Stimulated activated CD4-positive, alpha-beta T cell treated with anti-CD3 and anti-CD28 coated beads, Interleukin-15, amount 100 ng/mL, for 48 hours (primary cell): ENCODE measurements around the gene AP3S1.
"Not testable (repeated sequence)": the region's sequence is repeated elsewhere in the genome, so short reads cannot be mapped to it uniquely, and the experiment has no call there.

Experiments used
- DNase-seq, 2 donors: peaks; one replicate each; pipeline ENCODE4 v3.0.0-alpha.2; 2020; ENCODE audit warnings: low read depth in 2 of 2

AP3S1 gene

DNA sequence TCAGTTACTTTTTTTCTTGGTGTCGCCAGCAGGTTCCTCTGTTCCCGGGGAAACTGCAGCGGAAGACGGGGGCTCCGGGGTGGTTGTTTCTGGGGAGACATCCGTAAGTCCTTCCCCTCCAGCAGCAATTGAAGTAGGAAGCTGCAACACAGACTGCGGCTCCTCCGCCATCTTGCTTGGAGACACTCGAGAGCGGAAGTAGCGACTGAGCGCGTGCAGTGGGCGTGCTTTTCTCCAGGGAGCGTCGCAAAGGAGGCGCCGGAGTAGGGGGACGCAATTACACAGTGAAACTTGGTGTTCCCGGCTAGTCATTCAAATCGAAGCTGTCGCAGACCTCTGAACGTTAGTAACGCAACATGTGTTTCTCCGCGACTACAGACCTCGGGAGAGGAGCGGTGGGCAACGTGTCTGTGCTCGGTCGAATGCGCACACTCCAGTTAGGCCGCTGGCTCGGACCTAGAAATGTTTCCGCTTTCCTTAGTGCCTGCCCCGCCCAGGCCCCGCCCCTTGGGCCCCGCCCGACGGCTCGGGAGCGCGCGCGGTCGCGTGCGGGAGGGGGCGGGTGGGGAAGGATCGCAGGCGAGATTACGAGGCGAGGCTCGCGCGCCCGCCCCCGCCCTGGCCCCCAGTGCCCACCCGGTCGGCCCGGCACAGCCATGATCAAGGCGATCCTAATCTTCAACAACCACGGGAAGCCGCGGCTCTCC, at the start of gene AP3S1, which contains the start of gene ATG12:
Gene AP3S1, plus strand, starts transcription at position 554 of the 707 bp plus-strand sequence. Its CDS starts 103 bp downstream, at position 657.
Gene ATG12, minus strand, starts transcription at position 184 of the 707 bp plus-strand sequence. Its CDS starts 13 bp downstream, at position 171.
- DNase-seq = peak; percentile 85

DNA sequence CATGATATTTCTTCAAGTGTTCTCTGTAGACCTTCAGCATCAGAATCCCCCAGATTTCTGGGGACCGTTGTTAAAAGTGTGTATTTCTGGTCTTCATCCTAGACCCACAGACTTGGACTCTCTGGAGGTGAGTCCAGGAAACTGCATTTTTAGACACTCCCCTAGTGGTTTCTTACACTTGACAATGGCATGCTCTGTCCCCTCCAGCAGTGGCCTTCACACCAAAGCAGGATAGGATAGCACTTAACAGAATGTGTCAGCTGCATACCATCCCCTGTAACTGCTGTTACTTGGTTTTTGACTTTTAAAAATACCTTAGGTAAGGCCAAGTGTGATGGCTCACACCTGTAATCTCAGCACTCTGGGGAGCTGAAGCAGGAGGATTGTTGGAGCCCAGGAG, 46.0 kb upstream of the AP3S1 start:
- no peak for DNase-seq

DNA sequence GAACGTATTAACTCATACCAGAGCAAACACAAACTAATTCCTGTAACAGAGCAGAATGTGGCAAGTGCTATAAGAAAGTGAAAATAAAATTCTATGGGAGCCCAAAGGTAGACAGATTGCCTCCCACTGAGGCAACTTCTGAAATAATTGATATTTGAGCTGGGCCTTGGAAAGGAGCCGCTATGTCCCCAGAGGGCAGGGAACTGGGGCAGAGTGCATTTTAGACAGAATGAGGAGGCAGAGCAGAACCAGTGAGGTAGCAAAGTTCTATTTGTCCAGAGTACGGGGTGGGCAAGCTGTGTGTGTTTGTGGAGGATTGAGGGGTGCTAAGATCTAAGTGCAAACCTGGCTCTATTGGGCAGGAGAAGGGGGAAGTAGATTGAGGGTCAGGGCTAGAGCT, 45.1 kb upstream of the AP3S1 start:
- DNase-seq = no peak

DNA sequence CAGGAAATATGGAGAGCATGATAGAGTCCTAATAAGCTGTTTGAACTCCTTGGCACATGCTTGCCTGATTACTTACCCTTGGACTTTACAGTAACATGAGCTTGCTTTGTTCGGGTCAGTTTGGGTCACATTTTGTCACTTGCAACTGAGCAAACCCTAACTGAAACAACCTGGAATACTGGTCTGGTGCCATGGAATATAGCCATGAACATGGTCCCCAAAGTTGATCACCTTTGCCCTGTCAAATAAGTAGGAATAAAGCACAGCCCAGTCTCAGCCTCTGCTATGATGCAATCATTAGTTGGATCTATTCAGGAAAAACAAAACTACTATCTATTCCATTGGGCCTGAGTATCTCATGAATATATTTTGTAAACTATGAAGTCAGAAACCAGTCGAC, 43.5 kb upstream of the AP3S1 start:
- no peak for DNase-seq

DNA sequence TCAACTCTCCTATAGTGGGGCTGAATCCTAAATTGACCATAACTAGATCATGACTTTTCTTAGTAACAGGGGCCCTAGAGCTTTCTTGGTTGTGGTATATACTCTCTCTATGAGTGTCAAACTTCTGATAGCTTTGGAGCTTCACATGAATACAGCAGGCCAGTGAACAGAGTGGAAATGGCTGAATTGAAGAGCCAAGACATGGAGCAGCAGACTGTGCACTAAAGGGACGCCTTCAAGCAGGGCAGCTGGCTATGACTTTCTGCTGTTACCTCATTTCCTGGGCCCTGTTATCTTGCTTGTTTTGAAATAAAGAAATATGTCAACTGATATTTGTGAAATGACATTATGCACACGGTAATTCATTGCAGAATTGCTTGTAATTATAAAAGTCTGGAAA, 41.6 kb upstream of the AP3S1 start:
- no peak for DNase-seq

DNA sequence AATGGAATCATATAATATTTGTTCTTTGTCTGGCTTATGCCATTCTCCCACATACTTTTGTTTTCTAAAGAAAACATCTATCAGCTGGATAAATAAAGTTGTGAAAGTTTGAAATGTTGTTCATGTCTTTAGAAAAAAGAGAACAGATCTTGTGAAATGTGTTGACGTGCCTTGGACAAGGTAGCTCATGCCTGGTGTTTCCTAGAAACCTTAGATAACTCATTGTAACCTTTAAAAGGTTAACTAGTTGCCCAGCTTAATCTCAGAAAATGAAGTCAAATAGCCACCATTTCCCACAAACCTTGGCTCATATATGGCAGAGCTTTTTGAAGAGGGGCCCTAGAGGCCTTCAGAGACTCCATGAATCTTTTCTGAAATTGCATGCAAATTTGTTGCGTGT, 40.6 kb upstream of the AP3S1 start:
- DNase-seq = no peak

DNA sequence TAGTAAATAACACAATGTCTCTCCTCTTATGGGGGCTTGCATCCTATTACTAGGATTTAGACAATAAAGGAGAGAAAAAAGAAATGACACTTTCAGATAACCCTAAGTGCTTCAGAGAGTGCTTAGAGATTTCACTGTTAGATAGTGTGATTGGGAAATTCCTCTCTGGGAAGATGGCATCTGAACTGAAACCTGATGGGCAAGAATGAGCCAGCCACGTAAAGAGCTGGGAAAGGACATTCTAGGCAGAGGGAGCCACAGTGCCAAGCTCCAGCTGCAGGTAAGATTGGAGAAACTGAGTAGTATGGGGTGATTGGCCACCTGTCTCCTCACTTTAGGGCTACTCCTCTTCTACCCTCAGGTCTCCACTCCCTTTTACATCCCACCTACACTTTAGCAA, 39.8 kb upstream of the AP3S1 start:
- DNase-seq = no peak

DNA sequence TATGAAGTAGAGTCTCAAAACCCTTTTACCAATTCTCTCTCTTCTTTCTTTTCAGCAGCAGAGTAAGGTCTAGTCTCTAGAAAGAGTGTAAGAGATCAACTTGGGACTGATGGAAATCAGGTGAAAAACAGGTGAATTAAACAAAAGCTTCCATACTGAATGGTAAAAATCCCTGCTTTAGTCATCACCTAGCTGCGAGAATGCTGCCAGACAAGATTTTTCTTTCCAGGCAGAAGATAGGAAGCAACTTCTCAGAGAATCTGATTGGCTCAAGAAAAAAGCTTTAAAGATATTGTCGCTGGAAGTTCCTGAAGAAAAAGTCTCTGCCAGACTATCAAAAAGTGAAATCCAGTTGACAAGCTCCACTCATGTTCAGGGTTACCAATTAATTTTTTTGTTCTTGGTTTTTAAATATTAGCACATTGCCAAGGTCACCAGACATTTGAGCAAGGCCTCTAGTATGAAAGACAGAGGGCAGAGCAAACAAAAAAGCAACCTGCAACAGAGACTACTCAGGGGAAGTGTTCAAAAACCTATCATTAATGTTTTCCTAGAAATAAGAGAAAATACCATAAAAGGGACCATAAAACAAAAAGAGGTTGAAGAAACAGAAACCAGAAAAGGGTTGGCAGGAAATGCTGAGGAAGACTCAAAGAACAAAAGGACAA, 34.6 kb upstream of the AP3S1 start:
- DNase-seq = no peak

DNA sequence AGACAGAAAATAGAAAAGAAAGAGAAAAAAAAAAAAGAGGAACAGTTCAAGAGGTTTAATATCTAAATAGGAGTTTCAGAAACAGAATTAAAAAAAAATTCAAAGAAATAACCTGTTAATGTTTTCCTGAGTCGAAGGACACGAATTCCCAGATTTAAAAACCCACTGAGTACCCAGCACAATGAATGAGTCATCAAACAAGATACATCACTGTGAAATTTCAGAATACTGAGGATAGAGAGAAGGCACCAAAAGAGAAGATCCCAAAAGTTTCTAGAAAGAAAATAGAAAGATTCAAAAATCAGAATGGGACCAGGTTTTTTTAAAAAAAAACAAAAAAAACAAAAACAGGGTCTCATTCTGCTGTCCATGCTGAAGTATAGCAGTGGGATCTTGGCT, 34.1 kb upstream of the AP3S1 start:
- DNase-seq = no peak

DNA sequence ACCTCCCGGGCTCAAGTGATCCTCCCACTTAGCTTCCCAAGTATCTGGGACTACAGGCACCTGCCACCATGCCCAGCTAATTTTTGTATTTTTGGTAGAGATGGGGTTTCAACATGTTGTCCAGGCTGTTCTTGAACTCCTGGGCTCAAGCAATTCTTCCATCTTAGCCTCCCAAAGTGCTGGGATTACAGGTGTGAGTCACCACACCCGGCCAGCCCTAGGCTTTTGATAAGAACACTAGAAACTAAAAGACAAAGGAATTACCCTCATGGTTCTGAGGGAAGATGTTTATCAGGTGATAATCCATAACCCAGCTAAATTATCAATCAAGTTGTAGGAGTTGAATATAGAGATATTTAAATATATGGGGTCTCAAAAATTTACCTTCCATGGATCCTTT, 33.7 kb upstream of the AP3S1 start:
- not testable (repeated sequence) for DNase-seq

DNA sequence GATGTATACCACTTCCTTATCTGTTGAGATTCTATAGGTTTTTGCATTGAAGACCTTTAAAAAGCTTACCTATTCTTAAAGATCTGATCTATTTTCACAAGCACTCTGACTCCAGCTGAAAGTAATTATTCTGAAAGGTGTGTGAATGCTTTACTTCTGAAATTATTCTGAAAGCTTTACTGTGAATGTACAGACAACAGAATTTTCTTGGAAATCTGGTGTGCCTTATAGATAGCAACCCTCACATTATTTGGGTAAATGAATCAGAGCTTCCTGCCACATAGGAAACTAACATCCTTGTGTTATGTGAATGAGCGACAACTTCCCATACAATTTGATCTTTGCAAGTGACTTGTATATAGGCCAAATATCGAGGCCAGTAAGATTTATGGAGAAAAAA, 31.8 kb upstream of the AP3S1 start:
- DNase-seq = no peak

DNA sequence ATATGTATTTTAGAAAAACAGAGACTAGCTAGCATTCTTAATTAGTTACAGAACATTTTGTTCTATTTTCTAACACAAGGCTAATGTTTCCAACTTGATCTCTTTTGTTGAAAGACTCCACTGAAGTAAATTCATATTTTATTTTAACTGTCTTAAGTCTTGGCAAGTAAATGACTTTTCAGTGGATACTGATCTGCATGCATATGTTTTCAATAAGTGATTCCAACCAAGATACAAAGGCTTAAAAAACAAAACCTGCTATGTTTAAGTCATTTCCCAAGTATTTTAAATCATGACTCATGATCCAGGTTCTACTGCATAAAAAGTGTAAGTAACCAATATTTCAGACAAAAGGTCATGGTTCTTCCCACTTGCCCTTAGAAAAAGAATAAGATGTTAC, 31.0 kb upstream of the AP3S1 start:
- DNase-seq = no peak

DNA sequence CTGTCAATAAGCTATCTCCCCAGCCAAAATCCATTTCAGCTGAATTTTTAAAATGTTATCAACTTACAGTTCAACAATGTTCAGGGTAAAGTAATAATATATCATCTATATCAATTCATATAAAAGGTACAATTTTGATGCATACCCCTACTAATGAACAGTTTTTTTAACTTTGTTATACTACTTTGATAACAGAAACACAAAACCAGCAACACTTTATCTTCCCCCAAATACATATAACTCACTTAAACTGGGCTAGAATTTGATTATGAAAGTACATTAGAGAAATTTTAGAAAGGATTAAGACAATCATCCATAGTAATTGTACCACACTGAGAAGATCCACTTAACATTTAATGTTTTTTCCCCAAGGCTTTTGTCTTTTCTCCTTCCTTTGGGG, 30.3 kb upstream of the AP3S1 start:
- no peak for DNase-seq

DNA sequence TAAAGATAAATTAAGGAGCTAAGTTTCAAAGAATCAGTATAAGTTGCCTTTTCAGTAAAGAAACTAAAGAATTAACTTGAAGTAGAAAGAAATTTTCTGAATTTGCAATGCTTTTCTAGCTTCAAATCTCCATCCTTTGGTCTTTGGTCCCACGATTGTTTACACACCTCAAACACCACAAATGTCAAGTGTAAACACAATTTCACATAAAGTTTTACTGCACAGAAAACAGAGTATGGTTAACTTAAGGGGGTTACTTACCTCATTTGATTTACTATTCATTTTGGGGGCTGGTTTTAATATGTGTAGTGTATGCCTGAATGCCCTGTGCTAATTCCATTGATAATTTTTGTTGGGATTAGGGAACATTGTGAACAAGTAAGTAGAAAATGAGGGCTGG, 29.4 kb upstream of the AP3S1 start:
- DNase-seq = no peak

DNA sequence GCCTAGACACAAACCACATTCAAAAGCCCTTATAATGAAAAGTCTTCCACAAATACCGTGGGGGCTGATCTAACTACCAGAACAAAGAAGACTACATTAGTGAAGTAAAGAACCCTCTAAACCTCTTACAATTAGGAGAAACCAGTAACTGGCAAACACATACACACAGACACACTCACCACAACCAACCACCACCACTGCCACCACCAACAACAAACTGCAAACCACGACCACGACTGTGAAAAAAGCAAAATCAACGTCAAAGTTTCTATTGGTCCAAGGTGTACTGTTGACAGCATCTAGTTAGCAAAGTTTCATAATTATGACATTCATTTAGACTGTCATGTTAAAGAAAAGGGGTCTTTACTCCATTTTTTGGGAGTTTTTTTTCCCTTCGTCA, 28.0 kb upstream of the AP3S1 start:
- DNase-seq = no peak

DNA sequence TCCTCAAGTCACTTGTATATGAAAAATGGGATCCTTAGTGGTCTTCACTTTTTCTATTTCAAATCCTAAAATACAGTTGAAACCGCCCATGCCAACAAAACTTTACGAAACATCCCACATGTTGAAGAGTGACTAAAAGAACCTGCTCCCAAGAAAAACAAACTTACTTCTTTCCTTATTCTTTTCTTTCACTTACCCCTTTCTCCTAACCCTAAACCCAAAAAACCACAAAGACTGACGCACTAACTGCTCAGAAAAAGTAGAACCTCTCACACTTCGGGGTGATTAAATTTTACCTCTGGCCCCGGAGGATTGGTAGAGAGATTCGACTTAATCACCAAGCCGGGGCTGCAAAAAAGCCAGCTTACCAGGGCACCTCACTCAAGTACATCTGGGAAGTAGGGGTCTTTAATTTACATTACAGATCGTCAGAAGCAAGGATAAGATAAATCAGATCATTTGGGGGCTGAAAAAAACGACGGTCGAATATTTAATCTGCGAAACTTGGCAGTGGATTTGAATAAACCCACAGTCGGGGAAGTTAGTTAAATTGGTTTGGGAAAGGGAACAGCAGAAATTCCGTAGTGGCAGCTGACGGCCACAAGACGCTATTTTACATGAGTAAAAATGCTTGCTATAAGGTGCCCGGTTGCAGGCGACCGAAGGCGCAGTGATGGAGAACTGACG, 26.6 kb upstream of the AP3S1 start:
- DNase-seq = no peak

DNA sequence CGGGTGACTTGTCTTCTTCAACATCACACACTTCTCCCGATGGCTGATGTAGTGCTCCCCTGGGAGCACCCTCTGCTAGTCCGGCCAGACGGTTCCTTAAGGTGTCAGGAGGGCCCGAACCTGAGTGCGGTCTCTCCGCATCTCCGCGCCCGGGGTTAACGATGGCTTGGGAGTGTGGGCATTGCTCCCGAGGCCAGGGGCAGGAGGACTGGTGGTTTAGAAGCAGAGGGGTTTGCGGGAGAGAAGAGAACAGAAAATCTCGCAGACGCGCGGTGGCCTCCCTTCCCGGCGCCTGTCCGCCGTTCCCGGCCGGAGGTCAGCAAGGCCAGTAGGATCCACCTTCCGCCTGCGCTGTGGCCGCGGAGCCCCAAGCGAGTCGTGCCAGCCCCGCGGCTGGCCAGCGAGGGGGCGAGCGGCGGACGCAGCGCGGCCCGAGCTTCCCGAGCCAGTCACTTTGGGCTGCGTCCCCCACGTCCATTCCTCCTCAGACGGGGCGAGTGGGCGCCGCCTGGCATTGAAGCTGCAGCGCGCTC, 26.0 kb upstream of the AP3S1 start:
- no peak for DNase-seq

DNA sequence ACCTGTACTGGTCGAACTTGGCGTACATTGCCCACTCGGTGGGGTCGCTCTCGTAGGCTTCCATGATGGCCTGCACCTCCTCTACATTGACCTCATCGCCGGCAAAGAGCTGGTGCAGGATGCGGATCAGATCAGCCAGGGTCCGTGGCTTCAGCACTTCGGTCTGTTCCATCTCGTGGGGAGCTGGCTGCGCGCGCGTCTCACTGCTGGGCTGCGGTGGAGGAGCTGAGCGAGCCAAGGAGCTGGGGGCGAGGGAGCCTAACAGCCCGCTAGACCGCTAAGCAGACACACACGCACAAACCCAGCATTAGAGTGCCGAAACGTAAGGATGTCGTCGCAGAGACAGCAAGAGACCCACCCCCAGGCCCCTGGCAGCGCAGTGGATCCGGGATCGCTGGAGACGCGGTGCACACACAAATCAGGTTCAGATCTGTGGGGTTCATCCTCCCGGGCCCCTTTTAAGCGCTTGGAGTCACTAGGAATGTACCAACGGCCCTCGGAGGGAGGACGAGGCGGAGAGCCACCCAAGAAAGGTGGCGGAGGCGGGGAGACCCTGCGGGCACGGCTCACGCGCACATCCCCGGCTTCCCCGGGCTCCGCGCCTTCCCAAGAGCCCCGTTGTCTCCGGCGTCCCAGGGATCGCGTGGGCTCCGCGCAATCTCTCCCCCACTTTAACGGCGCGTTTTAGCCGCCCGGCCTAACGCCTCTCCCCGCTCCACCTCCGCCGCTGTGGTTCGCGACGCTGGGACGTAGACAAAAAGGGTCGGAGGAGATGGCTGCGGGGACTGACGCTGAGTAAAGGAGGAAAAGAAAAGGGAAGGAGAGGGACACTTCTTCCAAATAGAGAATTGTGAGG, 25.3 kb upstream of the AP3S1 start, which contains the start of gene CDO1:
Gene CDO1, minus strand, starts transcription at position 434 of the 856 bp plus-strand sequence. Its CDS starts 262 bp downstream, at position 172.
- no peak for DNase-seq

DNA sequence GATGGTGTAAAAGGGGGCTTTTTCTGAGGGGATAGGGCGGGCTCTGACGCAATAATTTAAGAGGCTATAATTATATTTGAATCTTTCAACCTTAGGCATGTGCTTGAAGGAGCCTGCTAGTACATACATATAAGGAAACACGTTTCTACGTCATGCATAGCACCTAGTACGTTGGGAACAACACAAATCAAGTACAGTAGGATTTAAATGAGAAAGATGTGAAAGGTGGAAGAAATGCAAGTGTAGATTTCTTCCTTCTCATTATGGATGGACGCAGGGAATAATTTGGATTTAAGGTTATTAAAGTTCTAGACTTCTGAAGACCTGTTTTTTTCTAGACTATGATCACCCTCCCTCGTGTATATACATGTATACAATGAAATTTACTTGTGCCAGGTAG, 24.3 kb upstream of the AP3S1 start:
- DNase-seq = no peak

DNA sequence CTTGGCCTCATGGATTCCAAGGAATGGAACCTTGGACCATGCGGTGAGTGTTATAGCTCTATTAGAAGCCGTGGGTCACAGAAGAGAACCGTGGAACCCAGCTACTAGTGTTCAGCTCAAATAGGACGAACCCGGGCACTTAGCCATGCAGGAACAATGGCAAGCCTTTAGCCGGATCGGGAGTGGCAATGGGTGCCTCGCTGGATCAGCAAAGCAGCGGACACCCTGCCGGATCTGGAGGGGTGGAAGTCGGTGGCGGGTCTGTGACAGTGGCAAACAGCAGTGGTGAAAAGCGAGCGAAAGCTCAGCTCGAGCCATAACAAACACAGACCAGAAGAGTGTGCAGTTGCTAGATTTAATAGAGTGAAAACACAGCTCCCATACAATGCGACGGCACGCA, 22.9 kb upstream of the AP3S1 start:
- no peak for DNase-seq

DNA sequence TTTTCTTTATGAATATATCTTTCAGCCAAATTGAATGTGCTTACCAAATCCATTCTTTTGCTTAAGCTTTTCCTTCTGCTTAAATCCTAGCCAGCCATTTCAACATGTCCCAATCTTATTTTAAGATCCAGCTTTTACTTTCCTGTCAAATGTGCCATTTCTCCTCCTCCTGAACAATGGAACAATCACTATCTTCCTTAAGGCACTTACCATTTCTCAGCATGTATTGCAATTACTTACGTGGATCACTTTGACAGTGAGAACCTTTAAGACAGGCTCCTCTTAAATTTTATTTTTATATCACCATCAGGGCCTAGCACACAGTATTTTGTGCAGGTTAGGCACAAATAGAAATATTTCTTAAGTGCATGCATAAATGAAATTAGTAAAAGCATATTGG, 20.9 kb upstream of the AP3S1 start:
- no peak for DNase-seq

DNA sequence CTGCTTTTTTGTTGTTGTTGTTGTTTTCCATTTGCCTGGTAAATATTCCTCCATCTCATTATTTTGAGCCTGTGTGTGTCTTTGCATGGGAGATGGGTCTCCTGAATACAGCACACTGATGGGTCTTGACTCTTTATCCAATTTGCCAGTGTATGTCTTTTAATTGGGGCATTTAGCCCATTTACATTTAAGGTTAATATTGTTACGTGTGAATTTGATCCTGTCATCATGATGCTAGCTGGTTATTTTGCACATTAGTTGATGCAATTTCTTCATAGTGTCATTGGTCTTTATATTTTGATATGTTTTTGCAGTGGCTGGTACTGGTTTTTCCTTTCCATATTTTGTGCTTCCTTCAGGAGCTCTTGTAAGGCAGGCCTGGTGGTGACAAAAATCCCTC, 16.8 kb upstream of the AP3S1 start:
- not testable (repeated sequence) for DNase-seq
